ENCODE measurements around the gene HDAC5. TPM values are rescaled to one million over a fixed set of nuclear protein-coding genes. Genes with fewer than 3 reads are reported as not detected.

The HDAC5 gene
- total RNA-seq, 2 donors from 2014 or later: 25.4 to 45.7 TPM

DNA sequence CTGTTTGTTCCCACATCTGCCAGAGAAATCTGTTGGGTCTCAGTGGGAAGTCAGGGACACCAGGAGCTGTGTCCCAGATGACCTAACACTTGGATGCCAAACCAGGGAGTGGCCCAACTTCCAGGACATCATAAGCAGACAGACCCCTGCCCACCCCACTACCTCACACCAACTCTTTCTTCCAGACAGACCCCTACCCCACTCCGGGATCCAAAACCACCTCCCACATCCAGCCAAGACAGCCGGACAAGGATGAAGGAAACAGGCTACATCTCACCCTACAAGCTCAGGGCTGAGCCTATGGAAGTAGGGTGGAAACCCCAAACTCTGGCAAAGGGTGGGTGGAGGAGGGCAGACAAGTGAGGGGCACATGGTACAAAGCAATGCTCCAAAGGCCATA, 3.6 kb downstream of the HDAC5 start:
- intact Hi-C loops (cut with DNase I): loop anchor here (5.0 kb wide), 1 partner anchor 52 kb away; the partner anchor contains the start of gene LSM12
- no peak for ATAC-seq
- TF ChIP-seq POLR2A (IDR thresholded peaks at IDR 0.05): no peak
- TF ChIP-seq, protein P1, sequence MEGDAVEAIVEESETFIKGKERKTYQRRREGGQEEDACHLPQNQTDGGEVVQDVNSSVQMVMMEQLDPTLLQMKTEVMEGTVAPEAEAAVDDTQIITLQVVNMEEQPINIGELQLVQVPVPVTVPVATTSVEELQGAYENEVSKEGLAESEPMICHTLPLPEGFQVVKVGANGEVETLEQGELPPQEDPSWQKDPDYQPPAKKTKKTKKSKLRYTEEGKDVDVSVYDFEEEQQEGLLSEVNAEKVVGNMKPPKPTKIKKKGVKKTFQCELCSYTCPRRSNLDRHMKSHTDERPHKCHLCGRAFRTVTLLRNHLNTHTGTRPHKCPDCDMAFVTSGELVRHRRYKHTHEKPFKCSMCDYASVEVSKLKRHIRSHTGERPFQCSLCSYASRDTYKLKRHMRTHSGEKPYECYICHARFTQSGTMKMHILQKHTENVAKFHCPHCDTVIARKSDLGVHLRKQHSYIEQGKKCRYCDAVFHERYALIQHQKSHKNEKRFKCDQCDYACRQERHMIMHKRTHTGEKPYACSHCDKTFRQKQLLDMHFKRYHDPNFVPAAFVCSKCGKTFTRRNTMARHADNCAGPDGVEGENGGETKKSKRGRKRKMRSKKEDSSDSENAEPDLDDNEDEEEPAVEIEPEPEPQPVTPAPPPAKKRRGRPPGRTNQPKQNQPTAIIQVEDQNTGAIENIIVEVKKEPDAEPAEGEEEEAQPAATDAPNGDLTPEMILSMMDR (IDR thresholded peaks at IDR 0.05): no peak
- Histone ChIP-seq H3K27ac (peak overlapping the region in 2 of 4 donors; percentile 9 to 48), H3K27me3 (no peaks in the 10 kb centered on the region), H3K4me1 (peaks cover 44% of the 10 kb centered on the region), H3K4me3 (no peak overlapping the region), H3K9me3 (no peaks in the 10 kb centered on the region), H3K36me3 (replicated peaks in 1 of 2; ENCODE audit: insufficient read depth in 1 of 2, low read depth in 2 of 2) (no peaks in the 10 kb centered on the region)
- DNase-seq: no peak
- WGBS, 2 donors: 94% methylated on average over 2 of the region's 2 CpGs; no CpG with 5 or more reads in 1 of the 2 donors

DNA sequence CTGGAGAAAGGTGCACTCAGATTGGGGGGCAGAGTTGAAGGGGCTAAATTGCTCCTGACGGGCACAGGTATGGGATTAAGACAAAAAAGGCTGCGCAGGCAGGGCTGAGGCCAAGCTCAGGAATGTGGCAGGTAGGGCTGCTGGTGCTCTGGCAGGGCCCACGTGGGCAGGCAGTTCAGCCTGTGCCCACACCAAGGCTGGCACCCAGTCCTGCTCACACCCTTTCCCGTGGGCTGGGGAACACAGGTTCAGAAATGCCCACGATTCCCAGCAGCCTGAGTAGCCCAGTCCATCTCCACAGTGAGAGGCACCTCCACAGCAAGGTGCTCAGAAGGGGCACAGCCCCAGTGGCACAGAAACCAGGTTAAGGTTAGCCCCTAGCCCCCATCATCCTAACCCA, 4.4 kb downstream of the HDAC5 start:
- Histone ChIP-seq H3K9me3 (no peaks in the 10 kb centered on the region), H3K4me3 (no peak overlapping the region), H3K4me1 (peaks cover 37% of the 10 kb centered on the region), H3K27ac (peak overlapping the region in 2 of 4 donors; percentile 30 to 48), H3K27me3 (no peaks in the 10 kb centered on the region), H3K36me3 (replicated peaks in 1 of 2; ENCODE audit: insufficient read depth in 1 of 2, low read depth in 2 of 2) (no peaks in the 10 kb centered on the region)
- ATAC-seq: no peak
- intact Hi-C loops (cut with DNase I): loop anchor here (5.0 kb wide), 1 partner anchor 52 kb away; the partner anchor contains the start of gene LSM12
- 46 to 49% methylated on average over 5 of the region's 5 CpGs for WGBS, 2 donors
- peak in 1 of 4 donors; percentile 53 for DNase-seq
- TF ChIP-seq, protein P1 (IDR thresholded peaks at IDR 0.05): no peak
- peak in 1 of 3 donors; percentile 10 for TF ChIP-seq POLR2A (IDR thresholded peaks at IDR 0.05)

DNA sequence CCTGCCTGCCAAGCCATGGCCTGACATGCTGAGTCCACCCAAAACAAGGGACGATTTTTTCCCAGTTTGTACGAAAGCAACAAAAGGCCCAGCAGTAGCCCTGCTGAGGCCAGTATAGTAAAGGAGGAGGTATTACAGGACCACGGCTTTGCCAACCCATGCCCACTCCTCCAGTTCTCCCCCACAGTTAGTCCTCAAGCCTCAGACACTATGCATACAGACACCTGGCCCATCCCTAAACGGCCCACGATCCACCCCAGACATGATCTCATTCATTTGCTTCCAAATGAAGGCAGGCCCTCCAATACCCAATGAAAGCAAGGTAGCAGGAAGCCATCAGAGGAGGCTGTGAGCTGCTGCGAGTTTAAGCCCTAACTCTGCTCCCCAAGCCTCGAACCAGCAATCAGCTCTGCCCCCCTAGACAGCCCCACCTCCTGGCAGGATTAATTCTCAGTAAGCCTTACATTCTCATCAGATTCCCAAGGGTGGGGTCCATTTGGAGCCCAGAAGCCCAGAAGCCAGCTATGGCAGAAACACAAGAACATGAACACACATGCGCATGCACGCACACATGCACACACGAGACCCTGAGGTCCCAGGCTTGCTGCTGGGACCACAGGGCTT, 4.9 kb downstream of the HDAC5 start:
- 69 to 79% methylated on average over 7 to 10 of the region's 10 CpGs for WGBS, 2 donors
- no peak for DNase-seq
- no peaks in the 10 kb centered on the region for H3K27me3 ChIP-seq
- H3K4me3 ChIP-seq: no peak overlapping the region
- intact Hi-C loops (cut with DNase I): loop anchor here (5.0 kb wide), 1 partner anchor 51 kb away; the partner anchor contains the start of gene LSM12
- H3K36me3 ChIP-seq (replicated peaks in 1 of 2; ENCODE audit: insufficient read depth in 1 of 2, low read depth in 2 of 2): no peaks in the 10 kb centered on the region
- no peak for ATAC-seq
- no peaks in the 10 kb centered on the region for H3K9me3 ChIP-seq
- TF ChIP-seq, protein P1 (IDR thresholded peaks at IDR 0.05): no peak
- TF ChIP-seq POLR2A (IDR thresholded peaks at IDR 0.05): no peak
- peaks cover 36% of the 10 kb centered on the region for H3K4me1 ChIP-seq
- H3K27ac ChIP-seq: peak overlapping the region in 2 of 4 donors; percentile 30 to 48

GRCh38 chr17:44117351-44117750, 6.1 kb downstream of the HDAC5 start:
- Histone ChIP-seq H3K9me3 (no peaks in the 10 kb centered on the region), H3K27ac (no peak overlapping the region), H3K4me3 (no peak overlapping the region), H3K27me3 (no peaks in the 10 kb centered on the region), H3K36me3 (replicated peaks in 1 of 2; ENCODE audit: insufficient read depth in 1 of 2, low read depth in 2 of 2) (no peaks in the 10 kb centered on the region), H3K4me1 (peaks cover 42% of the 10 kb centered on the region)
- DNase-seq (no peak), ATAC-seq (no peak)
- intact Hi-C loops (cut with DNase I): loop anchor here (5.0 kb wide), 1 partner anchor 50 kb away; the partner anchor contains the start of gene LSM12
- TF ChIP-seq, protein P1 (IDR thresholded peaks at IDR 0.05): no peak
- TF ChIP-seq POLR2A (IDR thresholded peaks at IDR 0.05): no peak
- WGBS, 2 donors: 73 to 84% methylated on average over 17 of the region's 18 CpGs

Data from body of pancreas (tissue), 4 donors.